DOHH2 (cell line): ENCODE measurements around the gene PIN4.
A peak's percentile ranks its signal among the peaks of the same experiment; 100 is the strongest.

Experiments used
- H3F3A ChIP-seq: fragments of 200-600 bp; sonication (generic), shearing (Covaris generic); 2 replicates; pipeline ENCODE4 v1.6.0; 2016; ENCODE audit warnings: antibody characterized with exemption, mild to moderate bottlenecking; ENCODE audit not compliant: control insufficient read depth, insufficient read depth
- H3K27ac ChIP-seq: fragments of 200-600 bp; sonication (generic); 2 replicates; pipeline ENCODE4 v1.5.1; 2014; ENCODE audit warnings: low read depth, mild to moderate bottlenecking, low read length, moderate library complexity
- H3K27me3 ChIP-seq: fragments of 200-600 bp; sonication (generic); 2 replicates; pipeline ENCODE4 v1.6.1; 2014; ENCODE audit warnings: mild to moderate bottlenecking, low read length, mixed read lengths; ENCODE audit not compliant: control insufficient read depth
- H3K36me3 ChIP-seq: fragments of 200-600 bp; sonication (generic); 2 replicates; pipeline ENCODE4 v1.6.1; 2014; ENCODE audit warnings: mild to moderate bottlenecking, low read length, moderate library complexity, mixed read lengths; ENCODE audit not compliant: control insufficient read depth
- H3K4me1 ChIP-seq: fragments of 200-600 bp; sonication (generic); 2 replicates; pipeline ENCODE4 v1.6.1; 2014; ENCODE audit warnings: mild to moderate bottlenecking, low read length, mixed read lengths; ENCODE audit not compliant: control insufficient read depth
- H3K4me2 ChIP-seq: fragments of 200-600 bp; sonication (generic); 2 replicates; pipeline ENCODE4 v1.6.0; 2014; ENCODE audit warnings: mild to moderate bottlenecking, low read length, moderate library complexity
- H3K4me3 ChIP-seq: fragments of 200-600 bp; sonication (generic); 2 replicates; pipeline ENCODE4 v1.5.1; 2014; ENCODE audit warnings: mild to moderate bottlenecking, low read length, mixed read lengths
- H3K79me2 ChIP-seq: fragments of 200-600 bp; sonication (generic); 2 replicates; pipeline ENCODE4 v1.6.1; 2014; ENCODE audit warnings: mild to moderate bottlenecking, low read length, mixed read lengths; ENCODE audit not compliant: control insufficient read depth
- H3K9me2 ChIP-seq: fragments of 200-600 bp; sonication (generic); replicated peaks from 2 replicates; pipeline ENCODE4 v1.6.1; 2014; ENCODE audit warnings: mild to moderate bottlenecking, low read length, mixed read lengths; ENCODE audit not compliant: control insufficient read depth
- H3K9me3 ChIP-seq: fragments of 200-600 bp; sonication (generic); 2 replicates; pipeline ENCODE4 v1.6.1; 2014; ENCODE audit warnings: antibody characterized with exemption, low read length, mixed read lengths; ENCODE audit not compliant: control insufficient read depth, insufficient read depth
- H4K20me1 ChIP-seq: fragments of 200-600 bp; sonication (generic); 2 replicates; pipeline ENCODE4 v1.6.0; 2014; ENCODE audit warnings: low read depth, mild to moderate bottlenecking, antibody characterized with exemption, low read length, moderate library complexity; ENCODE audit not compliant: control insufficient read depth, insufficient read depth
- CTCF ChIP-seq: fragments of 200-600 bp; sonication (generic); IDR thresholded peaks from one replicate; pipeline ENCODE4 v1.5.1; 2014; ENCODE audit warnings: antibody characterized with exemption, mild to moderate bottlenecking, low read depth, low read length; ENCODE audit not compliant: poor library complexity, severe bottlenecking
- EZH2phosphoT487 ChIP-seq: fragments of 200-600 bp; sonication (generic); IDR thresholded peaks from 2 replicates; pipeline ENCODE4 v1.6.1; 2017; ENCODE audit warnings: borderline replicate concordance, mild to moderate bottlenecking, antibody characterized with exemption, low read length, moderate library complexity, mixed read lengths

The PIN4 gene

GRCh38 chrX:72180539-72180938 lies 1.0 kb upstream of the PIN4 start:
- Histone ChIP-seq H3K9me3 (no peaks in the 10 kb centered on the region), H3K9me2 (no peaks in the 10 kb centered on the region), H3F3A (no peaks in the 10 kb centered on the region; the same call in 1 of the 2 replicates), H3K4me1 (peaks cover 17% of the 10 kb centered on the region), H4K20me1 (no peaks in the 10 kb centered on the region), H3K4me2 (peak overlapping the region; percentile 70), H3K27me3 (no peaks in the 10 kb centered on the region), H3K4me3 (peak overlapping the region; percentile 91), H3K36me3 (no peaks in the 10 kb centered on the region), H3K79me2 (peaks cover 28% of the 10 kb centered on the region), H3K27ac (peak overlapping the region; percentile 84)
- no peak for TF ChIP-seq CTCF
- TF ChIP-seq EZH2phosphoT487, result no peak

DNA sequence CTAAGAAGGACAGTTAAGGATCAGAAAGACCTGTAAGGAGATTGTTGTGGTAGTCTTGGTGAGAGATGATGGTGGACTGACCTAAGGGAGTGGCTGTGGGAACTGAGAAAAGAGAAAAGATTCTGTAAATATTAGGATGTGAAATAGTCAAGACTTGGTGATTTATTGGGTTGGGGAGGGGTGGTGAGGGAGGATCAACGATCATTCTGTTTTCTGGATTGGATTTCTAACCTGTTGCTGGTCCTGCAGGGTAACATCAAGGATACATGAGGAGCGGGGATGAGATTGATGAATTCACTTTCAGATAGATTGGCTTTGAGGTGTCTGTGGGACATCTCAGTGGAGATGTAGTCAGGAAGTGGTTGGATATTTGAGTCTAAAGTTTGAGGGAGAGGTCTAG lies 1.4 kb downstream of the PIN4 start:
- Histone ChIP-seq H3K9me2 (no peaks in the 10 kb centered on the region), H3K4me1 (peaks cover 17% of the 10 kb centered on the region), H3K27ac (no peak overlapping the region), H4K20me1 (no peaks in the 10 kb centered on the region), H3K9me3 (no peaks in the 10 kb centered on the region), H3K4me2 (peak overlapping the region; percentile 42), H3K36me3 (no peaks in the 10 kb centered on the region), H3K79me2 (peaks cover 28% of the 10 kb centered on the region), H3K27me3 (no peaks in the 10 kb centered on the region), H3K4me3 (peak overlapping the region; percentile 91), H3F3A (no peaks in the 10 kb centered on the region; the same call in 1 of the 2 replicates)
- no peak for TF ChIP-seq EZH2phosphoT487
- TF ChIP-seq CTCF, result no peak

GRCh38 chrX:72201836-72202536 lies 20.4 kb downstream of the PIN4 start:
- Histone ChIP-seq H3K4me2 (no peak overlapping the region), H3K9me2 (no peaks in the 10 kb centered on the region), H3K27me3 (no peaks in the 10 kb centered on the region), H3K9me3 (no peaks in the 10 kb centered on the region), H3F3A (no peaks in the 10 kb centered on the region), H3K79me2 (peaks cover 1% of the 10 kb centered on the region; the same call in 1 of the 2 replicates), H3K27ac (no peak overlapping the region), H3K36me3 (peaks cover 17% of the 10 kb centered on the region), H3K4me3 (no peak overlapping the region), H4K20me1 (no peaks in the 10 kb centered on the region), H3K4me1 (no peaks in the 10 kb centered on the region)
- no peak for TF ChIP-seq CTCF
- TF ChIP-seq EZH2phosphoT487, result no peak
